Stimulated activated CD8-positive, alpha-beta memory T cell treated with anti-CD3 and anti-CD28 coated beads, Interleukin-7, amount 100 ng/mL, for 48 hours (primary cell): Measurements from ENCODE around the gene SELENOO.

Source experiments
- DNase-seq, 2 donors: peaks; one replicate each; pipeline ENCODE4 v3.0.0-alpha.2; 2020; ENCODE audit warnings: low read depth in 1 of 2; ENCODE audit errors: extremely low read depth in 1 of 2

Gene SELENOO

GRCh38 chr22:50171319-50171964 is 29.4 kb upstream of the SELENOO start:
- DNase-seq: no peak

- DNase-seq: no peak
Measured at GRCh38 chr22:50171965-50172421, 28.8 kb upstream of the SELENOO start.

- no peak for DNase-seq
Measured at GRCh38 chr22:50173311-50173982, 27.4 kb upstream of the SELENOO start.

GRCh38 chr22:50173983-50174355 is 26.8 kb upstream of the SELENOO start:
- DNase-seq: no peak

GRCh38 chr22:50174382-50175190 is 26.2 kb upstream of the SELENOO start:
- no peak for DNase-seq

GRCh38 chr22:50175191-50175461 is 25.7 kb upstream of the SELENOO start:
- no peak for DNase-seq

- DNase-seq: no peak
Measured at GRCh38 chr22:50175921-50176849, 24.6 kb upstream of the SELENOO start.

- DNase-seq: no peak
Measured at GRCh38 chr22:50176850-50177536, 23.8 kb upstream of the SELENOO start.

- DNase-seq: no peak
Measured at GRCh38 chr22:50177537-50178470, 23.0 kb upstream of the SELENOO start.

- no peak for DNase-seq
Measured at GRCh38 chr22:50178471-50178864, 22.3 kb upstream of the SELENOO start.

- DNase-seq: no peak
Measured at GRCh38 chr22:50178871-50179869, 21.6 kb upstream of the SELENOO start.

GRCh38 chr22:50179937-50180726 is 20.7 kb upstream of the SELENOO start:
- DNase-seq: no peak

- no peak for DNase-seq
Measured at GRCh38 chr22:50180727-50181521, 19.9 kb upstream of the SELENOO start.

GRCh38 chr22:50182176-50183081 is 18.4 kb upstream of the SELENOO start:
- DNase-seq: no peak

- DNase-seq: no peak
Measured at GRCh38 chr22:50183141-50183971, 17.5 kb upstream of the SELENOO start.
